Transverse colon (tissue), 4 donors: ENCODE measurements around the gene CCR3.

Experiments
- POLR2A ChIP-seq: fragments of 450-650 bp; IDR thresholded peaks from one replicate; pipeline ENCODE4 v1.6.1; 2016; ENCODE audit warnings: antibody characterized with exemption, mild to moderate bottlenecking, moderate library complexity
- POLR2AphosphoS5 ChIP-seq, 3 donors: sonication (generic); formaldehyde crosslinking; IDR thresholded peaks; one replicate each; pipeline ENCODE4 v1.6.1; 2016; ENCODE audit warnings: antibody characterized with exemption in 3 of 3
- TF ChIP-seq, protein P1 (sequence below), 5 experiments: fragments of 200-600 bp in 3 of 5; fragments of 450-650 bp in 2 of 5; sonication (generic) in 3 of 5; IDR thresholded peaks; 1 replicate in 2 of 5; 2 replicates in 3 of 5; pipeline ENCODE4 v1.5.1; 2016 to 2017; ENCODE audit warnings: antibody characterized with exemption in 5 of 5, inconsistent platforms in 3 of 5, mild to moderate bottlenecking in 2 of 5, moderate library complexity in 1 of 5

DNA sequence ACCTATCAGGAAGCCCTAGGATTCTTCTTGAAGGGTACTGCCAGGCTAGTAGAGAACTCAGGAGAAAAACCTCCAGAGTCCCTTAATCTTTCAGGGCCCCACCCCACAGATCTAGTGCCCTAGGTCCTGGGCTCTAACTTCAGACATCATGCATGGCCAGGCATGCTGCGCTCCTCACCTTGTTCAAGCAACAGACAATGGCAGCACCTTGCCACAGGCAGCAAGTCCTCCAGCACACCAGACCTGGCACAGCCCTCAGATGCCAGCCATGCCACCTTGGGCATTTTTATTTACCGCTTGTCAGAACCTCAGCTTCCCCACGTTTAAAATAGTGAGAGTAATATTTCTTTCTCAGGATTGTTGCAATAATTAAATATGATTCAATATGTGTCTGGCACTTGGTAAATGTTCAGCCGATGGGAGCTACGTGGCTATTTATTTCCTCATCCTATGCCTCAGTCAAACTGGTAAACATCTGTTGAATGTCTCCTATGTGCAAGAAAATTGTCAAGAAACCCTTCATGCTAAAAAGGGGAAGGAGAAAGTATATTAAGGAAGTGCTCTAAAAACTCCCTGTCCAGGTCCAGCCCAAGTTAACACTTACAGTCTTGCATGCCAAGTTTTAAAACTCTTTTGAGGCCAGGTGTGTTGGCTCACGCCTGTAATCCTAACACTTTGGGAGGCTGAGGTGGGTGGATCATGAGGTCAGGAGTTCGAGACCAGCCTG is 19.7 kb upstream of the CCR3 start:
- TF ChIP-seq, protein P1, sequence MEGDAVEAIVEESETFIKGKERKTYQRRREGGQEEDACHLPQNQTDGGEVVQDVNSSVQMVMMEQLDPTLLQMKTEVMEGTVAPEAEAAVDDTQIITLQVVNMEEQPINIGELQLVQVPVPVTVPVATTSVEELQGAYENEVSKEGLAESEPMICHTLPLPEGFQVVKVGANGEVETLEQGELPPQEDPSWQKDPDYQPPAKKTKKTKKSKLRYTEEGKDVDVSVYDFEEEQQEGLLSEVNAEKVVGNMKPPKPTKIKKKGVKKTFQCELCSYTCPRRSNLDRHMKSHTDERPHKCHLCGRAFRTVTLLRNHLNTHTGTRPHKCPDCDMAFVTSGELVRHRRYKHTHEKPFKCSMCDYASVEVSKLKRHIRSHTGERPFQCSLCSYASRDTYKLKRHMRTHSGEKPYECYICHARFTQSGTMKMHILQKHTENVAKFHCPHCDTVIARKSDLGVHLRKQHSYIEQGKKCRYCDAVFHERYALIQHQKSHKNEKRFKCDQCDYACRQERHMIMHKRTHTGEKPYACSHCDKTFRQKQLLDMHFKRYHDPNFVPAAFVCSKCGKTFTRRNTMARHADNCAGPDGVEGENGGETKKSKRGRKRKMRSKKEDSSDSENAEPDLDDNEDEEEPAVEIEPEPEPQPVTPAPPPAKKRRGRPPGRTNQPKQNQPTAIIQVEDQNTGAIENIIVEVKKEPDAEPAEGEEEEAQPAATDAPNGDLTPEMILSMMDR (IDR thresholded peaks at IDR 0.05), result no peak
- no peak for TF ChIP-seq POLR2A
- no peak for TF ChIP-seq POLR2AphosphoS5 (IDR thresholded peaks at IDR 0.05)
